ENCODE measurements around the gene PRR23E.

The PRR23E gene

DNA sequence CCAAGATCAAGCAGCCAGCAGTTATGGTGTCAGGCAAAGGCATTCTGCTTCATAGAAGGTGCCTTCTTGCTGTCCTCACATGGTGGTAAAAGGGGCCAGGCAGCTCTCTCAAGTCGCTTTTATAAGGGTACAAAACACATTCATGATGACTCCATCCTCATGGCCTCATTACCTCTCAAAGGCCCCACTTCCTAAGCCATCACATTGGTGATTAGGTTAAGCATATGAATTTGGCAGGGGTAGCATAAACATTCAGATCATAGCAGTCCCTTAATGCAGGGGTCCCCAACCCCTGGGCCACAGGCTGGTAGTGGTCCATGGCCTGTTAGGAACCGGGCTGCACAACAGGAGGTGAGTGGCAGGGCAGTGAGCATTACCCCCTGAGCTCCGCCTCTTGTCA, 42.8 kb downstream of the PRR23E start:
- DNase-seq: no peak

DNA sequence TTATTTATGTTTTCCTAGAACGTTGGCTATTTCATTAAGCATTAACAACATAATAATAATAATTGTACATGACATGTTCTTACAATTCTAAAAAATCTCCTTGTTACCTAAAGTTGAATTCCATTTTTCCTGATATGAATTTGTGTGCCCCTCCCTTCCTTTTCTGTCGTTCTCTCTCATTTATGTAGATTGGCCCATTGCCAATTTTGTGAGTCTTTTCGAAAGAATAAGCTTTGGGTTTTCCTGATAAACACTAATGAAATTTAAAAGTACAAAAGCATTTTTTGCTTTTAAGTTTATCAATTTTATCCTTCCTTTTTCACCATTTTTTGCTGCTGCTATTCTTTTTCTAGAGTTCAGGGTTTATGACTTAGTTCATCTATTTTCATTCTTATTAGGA, 44.9 kb downstream of the PRR23E start:
- DNase-seq: no peak

DNA sequence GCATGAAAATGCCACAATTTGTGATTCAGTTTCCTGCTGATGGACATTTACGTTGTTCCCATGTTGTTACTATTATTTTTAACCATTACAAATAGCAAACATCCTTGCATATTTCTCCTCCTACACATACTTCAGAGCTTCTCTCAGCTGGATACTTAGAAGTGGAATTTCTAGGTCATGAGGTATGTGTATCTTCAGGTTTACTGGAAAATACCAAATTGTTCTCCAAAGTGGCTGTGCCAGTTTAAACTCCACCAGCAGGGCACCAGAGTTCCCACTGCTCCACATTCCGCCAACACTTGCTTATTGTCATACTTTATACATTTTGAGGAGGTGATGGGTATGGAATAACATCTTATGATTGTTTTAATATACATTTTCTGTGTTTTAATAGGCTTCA, 45.7 kb downstream of the PRR23E start:
- no peak for DNase-seq

DNA sequence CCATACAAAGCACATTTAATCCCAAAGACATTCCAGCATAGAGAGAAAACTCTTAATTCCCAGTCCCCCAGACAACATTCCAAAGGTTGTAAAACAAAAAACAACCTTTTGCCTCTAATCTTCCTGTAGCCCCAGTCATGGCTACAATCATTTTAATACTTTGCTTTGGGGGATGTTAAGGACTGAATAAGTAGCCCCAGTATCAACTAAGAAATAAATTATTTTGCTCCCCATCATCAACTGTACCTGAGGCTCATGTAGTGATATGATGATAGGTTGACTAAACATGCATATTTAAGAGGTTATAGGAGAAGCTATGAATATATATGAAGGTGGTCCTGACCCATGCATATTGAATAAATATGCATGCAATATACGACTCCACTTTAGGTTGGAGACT, 54.4 kb downstream of the PRR23E start:
- DNase-seq: no peak
